ENCODE data around the gene STAT5B. TPM values are rescaled to one million over a fixed set of nuclear protein-coding genes. Genes with fewer than 3 reads are reported as not detected.

Gene STAT5B
- total and polyA plus RNA-seq, 2 of the 13 experiments (the other 11 are each of a cell fraction or from before 2014, with no cell fraction given) = 21.0 to 42.8 TPM

- peak; percentile 48; the same call in 1 of the 2 replicates for TF ChIP-seq BCL3 (CRISPR knock-in tag; IDR thresholded peaks at IDR 0.05)
- TF ChIP-seq ZNF775 (CRISPR knock-in tag; IDR thresholded peaks at IDR 0.05; ENCODE audit: borderline replicate concordance) = no peak
- peak; percentile 96 for TF ChIP-seq ZNF331 (CRISPR knock-in tag; IDR thresholded peaks at IDR 0.05)
- TF ChIP-seq ZFP1 (CRISPR knock-in tag; IDR thresholded peaks at IDR 0.05) = peak; percentile 81
- TF ChIP-seq ZNF879 (CRISPR knock-in tag; IDR thresholded peaks at IDR 0.05) = 0 out of 2 replicates have a peak, but pooled peaks have one; percentile 67
- TF ChIP-seq ZNF101 (CRISPR knock-in tag; IDR thresholded peaks at IDR 0.05; ENCODE audit: borderline replicate concordance, low read depth) = no peak
- no peak for TF ChIP-seq RFX3 (CRISPR knock-in tag; IDR thresholded peaks at IDR 0.05)
- no peak for TF ChIP-seq HDAC6 (IDR thresholded peaks at IDR 0.05; ENCODE audit: low read depth, low read length)
- TF ChIP-seq FOXO4 (CRISPR knock-in tag; conservative IDR thresholded peaks at IDR 0.05) = no peak
- TF ChIP-seq ZBTB46 (CRISPR knock-in tag; IDR thresholded peaks at IDR 0.05; ENCODE audit: borderline replicate concordance) = no peak
- TF ChIP-seq PAXIP1 (CRISPR knock-in tag; conservative IDR thresholded peaks at IDR 0.05) = peak; percentile 84
- TF ChIP-seq ZMYM4 (CRISPR knock-in tag; IDR thresholded peaks at IDR 0.05) = peak; percentile 77
- no peak for TF ChIP-seq PREB (CRISPR knock-in tag; IDR thresholded peaks at IDR 0.05)
- TF ChIP-seq FOXJ3 (CRISPR knock-in tag; IDR thresholded peaks at IDR 0.05; ENCODE audit: borderline replicate concordance) = peak; percentile 48; the same call in 1 of the 2 replicates
- TF ChIP-seq SNAPC2 (CRISPR knock-in tag; IDR thresholded peaks at IDR 0.05) = no peak
- peak; percentile 71; the same call in 1 of the 2 replicates for TF ChIP-seq MIXL1 (CRISPR knock-in tag; IDR thresholded peaks at IDR 0.05)
- TF ChIP-seq ZNF18 (CRISPR knock-in tag; IDR thresholded peaks at IDR 0.05; ENCODE audit: insufficient replicate concordance) = no peak
- TF ChIP-seq MLLT10 (CRISPR knock-in tag; IDR thresholded peaks at IDR 0.05) = no peak
Observed at GRCh38 chr17:42311240-42312034, 35.2 kb upstream of the STAT5B start (continued).
